MCF 10A (cell line): ENCODE measurements around the gene ITPRIP. TPM values are rescaled to one million over a fixed set of nuclear protein-coding genes. Genes with fewer than 3 reads are reported as not detected.

Experiments used
- BruUV-seq: library from RNA; stranded (reverse); fragments of 400-500 nt; replicated peaks from 2 replicates; lab custom pipeline; 2021; lab: Mats Ljungman, UMichigan
- CTCF ChIA-PET: fragments of 300-600 bp; sonication (Branson Sonifier 250); formaldehyde crosslinking; extraction: SDS; loops from one replicate; lab custom pipeline; 2021; ENCODE audit warnings: antibody characterized with exemption, inconsistent platforms; lab: Yijun Ruan, JAX
- POLR2A ChIA-PET: fragments of 300-600, 350-650 bp; sonication (Branson Sonifier 250); formaldehyde crosslinking; extraction: SDS; loops from one replicate; lab custom pipeline; 2020; ENCODE audit warnings: antibody characterized with exemption, inconsistent platforms; lab: Yijun Ruan, JAX
- DNase-seq: peaks from one replicate; pipeline ENCODE4 v3.0.0-alpha.2; 2018; ENCODE audit not compliant: unreplicated experiment
- H3K27ac Mint-ChIP-seq: one replicate; pipeline ENCODE4 v1.8.0; 2022; ENCODE audit warnings: mild to moderate bottlenecking, low read depth, mixed read lengths; ENCODE audit not compliant: unreplicated experiment
- H3K27me3 Mint-ChIP-seq: one replicate; pipeline ENCODE4 v1.8.0; 2022; ENCODE audit warnings: mixed read lengths; ENCODE audit not compliant: insufficient read depth, unreplicated experiment
- H3K36me3 Mint-ChIP-seq: one replicate; pipeline ENCODE4 v1.8.0; 2022; ENCODE audit warnings: mild to moderate bottlenecking, moderate library complexity, mixed read lengths; ENCODE audit not compliant: insufficient read depth, unreplicated experiment
- H3K4me1 Mint-ChIP-seq: one replicate; pipeline ENCODE4 v1.8.0; 2022; ENCODE audit warnings: mixed read lengths; ENCODE audit not compliant: insufficient read depth, unreplicated experiment
- H3K4me3 Mint-ChIP-seq: one replicate; pipeline ENCODE4 v1.8.0; 2022; ENCODE audit warnings: mild to moderate bottlenecking, moderate library complexity, mixed read lengths; ENCODE audit not compliant: unreplicated experiment
- H3K9me3 Mint-ChIP-seq: one replicate; pipeline ENCODE4 v1.8.0; 2022; ENCODE audit warnings: mixed read lengths; ENCODE audit not compliant: unreplicated experiment
- intact Hi-C: fragments of 100-400 bp; cut with micrococcal nuclease; formaldehyde crosslinking; loops from 2 replicates; pipeline ENCODE4 v1.14.1; 2022
- total RNA-seq: library from RNA; stranded (reverse); gene quantifications from 2 replicates; pipeline ENCODE4 v1.2.3, GENCODE V29; 2022
- TF ChIP-seq, protein P1 (sequence below): fragments of 200-600 bp; IDR thresholded peaks from one replicate; pipeline ENCODE4 v1.8.0; 2022; ENCODE audit warnings: antibody characterized with exemption, mild to moderate bottlenecking; ENCODE audit not compliant: unreplicated experiment

ITPRIP gene
- total RNA-seq, 1 experiment from 2014 or later: 29.4 TPM

DNA sequence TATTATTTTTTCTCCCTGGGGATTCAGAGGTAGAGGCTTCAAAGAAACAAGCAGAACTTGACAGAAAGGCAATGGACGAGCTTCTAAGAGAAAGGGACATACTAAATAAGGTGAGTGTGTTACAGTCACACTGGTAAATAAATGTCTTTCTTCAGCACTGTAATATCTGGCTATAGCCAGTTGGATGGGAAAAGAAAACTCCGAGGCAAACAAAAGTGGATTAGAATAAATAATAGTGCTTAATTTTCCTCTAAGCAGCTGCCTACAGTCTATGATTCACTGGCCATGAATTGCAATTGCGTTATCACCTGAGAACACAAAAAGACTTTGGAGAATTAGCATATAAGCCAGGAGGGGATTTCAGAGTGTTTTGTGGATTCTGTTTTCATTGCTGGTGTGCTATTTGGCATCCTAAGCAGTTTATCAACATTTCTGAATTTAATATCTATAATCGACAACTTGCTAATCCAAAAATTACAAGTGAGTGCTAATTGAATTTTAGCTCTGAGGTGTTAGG, 38.6 kb upstream of the ITPRIP start:
- no peak overlapping the region for H3K4me3 Mint-ChIP-seq
- no TSS peak for BruUV-seq
- DNase-seq: peak; percentile 17
- TF ChIP-seq, protein P1, sequence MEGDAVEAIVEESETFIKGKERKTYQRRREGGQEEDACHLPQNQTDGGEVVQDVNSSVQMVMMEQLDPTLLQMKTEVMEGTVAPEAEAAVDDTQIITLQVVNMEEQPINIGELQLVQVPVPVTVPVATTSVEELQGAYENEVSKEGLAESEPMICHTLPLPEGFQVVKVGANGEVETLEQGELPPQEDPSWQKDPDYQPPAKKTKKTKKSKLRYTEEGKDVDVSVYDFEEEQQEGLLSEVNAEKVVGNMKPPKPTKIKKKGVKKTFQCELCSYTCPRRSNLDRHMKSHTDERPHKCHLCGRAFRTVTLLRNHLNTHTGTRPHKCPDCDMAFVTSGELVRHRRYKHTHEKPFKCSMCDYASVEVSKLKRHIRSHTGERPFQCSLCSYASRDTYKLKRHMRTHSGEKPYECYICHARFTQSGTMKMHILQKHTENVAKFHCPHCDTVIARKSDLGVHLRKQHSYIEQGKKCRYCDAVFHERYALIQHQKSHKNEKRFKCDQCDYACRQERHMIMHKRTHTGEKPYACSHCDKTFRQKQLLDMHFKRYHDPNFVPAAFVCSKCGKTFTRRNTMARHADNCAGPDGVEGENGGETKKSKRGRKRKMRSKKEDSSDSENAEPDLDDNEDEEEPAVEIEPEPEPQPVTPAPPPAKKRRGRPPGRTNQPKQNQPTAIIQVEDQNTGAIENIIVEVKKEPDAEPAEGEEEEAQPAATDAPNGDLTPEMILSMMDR: no peak
- intact Hi-C loops: no loop called here
- H3K9me3 Mint-ChIP-seq: no peaks in the 10 kb centered on the region
- H3K36me3 Mint-ChIP-seq: no peaks in the 10 kb centered on the region
- H3K4me1 Mint-ChIP-seq: peaks cover 7% of the 10 kb centered on the region
- CTCF ChIA-PET: interaction anchor here (0.5 to 0.8 kb wide), 2 partner anchors 50 to 86 kb away, joined by 3 read pairs; no protein-coding TSS in a partner anchor
- no peaks in the 10 kb centered on the region for H3K27me3 Mint-ChIP-seq
- H3K27ac Mint-ChIP-seq: no peak overlapping the region
- POLR2A ChIA-PET: interaction anchor here (0.7 kb wide), 1 partner anchor 97 kb away, joined by 3 read pairs; no protein-coding TSS in a partner anchor

DNA sequence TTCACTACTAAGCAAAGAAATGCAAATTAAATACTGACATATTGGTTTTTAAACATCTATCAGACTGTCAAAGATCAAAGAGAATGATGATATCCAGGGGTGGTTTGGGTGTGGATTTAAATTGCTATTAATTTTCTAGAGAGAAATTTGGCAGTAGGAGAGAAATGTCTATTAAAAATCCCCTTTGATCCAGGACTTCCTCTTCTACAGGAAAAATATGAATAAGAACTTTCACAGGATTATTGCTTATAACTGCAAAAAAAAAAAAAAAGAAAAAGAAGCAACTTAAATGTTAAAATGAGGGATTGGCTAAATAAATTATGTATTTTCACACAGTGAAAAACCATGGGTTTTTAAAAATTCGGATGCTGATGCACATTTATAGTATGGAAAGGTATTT, 36.3 kb upstream of the ITPRIP start:
- TF ChIP-seq, protein P1: no peak
- Mint-ChIP-seq H3K4me3 (no peak overlapping the region), H3K36me3 (no peaks in the 10 kb centered on the region), H3K27me3 (no peaks in the 10 kb centered on the region), H3K9me3 (no peaks in the 10 kb centered on the region), H3K4me1 (peaks cover 7% of the 10 kb centered on the region), H3K27ac (no peak overlapping the region)
- DNase-seq: no peak
- CTCF ChIA-PET: interaction anchor here (0.7 to 1.1 kb wide), 2 partner anchors 24 to 33 kb away, joined by 4 to 6 read pairs; no protein-coding TSS in a partner anchor
- POLR2A ChIA-PET: no interaction called here
- intact Hi-C loops: no loop called here
- BruUV-seq: no TSS peak

DNA sequence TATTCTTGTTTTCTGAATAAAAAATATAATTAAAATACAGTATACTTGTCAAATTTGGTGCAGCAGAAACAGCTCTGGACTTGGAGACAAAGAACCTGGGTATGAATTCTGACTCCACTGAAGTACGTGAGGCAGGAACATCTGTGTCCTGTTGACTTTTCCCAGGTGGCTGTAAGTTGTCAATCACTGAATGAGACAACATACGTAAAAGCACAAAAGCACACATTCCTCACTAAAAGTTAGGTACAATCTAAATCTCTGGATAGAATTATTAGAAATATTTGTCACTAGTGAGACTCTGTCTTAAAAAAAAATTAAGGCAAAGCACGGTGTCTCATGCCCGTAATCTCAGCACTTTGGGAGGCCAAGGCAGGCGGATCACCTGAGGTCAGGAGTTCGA, 33.5 kb upstream of the ITPRIP start:
- Mint-ChIP-seq H3K27me3 (no peaks in the 10 kb centered on the region), H3K9me3 (no peaks in the 10 kb centered on the region), H3K27ac (no peak overlapping the region), H3K4me3 (no peak overlapping the region), H3K36me3 (no peaks in the 10 kb centered on the region), H3K4me1 (peaks cover 3% of the 10 kb centered on the region)
- no TSS peak for BruUV-seq
- DNase-seq: no peak
- intact Hi-C loops: no loop called here
- CTCF ChIA-PET: interaction anchor here (0.8 to 1.4 kb wide), 3 partner anchors 10 to 97 kb away, joined by 3 to 4 read pairs (median 3); no protein-coding TSS in a partner anchor
- TF ChIP-seq, protein P1: no peak
- POLR2A ChIA-PET: no interaction called here

DNA sequence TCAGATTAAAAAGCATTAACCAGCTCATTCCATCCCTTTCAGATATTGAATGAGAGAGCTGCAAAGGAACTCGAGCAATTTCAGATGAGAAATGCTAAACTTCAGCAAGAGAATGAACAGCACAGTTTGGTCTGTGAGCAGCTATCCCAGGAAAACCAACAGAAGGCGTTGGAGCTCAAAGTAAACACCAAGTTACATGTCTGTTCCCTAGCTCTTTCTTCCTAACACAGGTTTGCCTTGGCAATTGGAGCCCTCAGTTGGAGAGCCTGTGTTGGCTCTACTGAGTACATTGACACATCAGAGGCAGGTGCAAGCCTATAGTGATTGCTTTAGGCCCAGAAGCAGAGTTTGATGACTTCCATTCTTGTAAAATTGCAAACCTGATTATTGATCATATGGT, 30.1 kb upstream of the ITPRIP start:
- Mint-ChIP-seq H3K4me1 (no peaks in the 10 kb centered on the region), H3K27me3 (no peaks in the 10 kb centered on the region), H3K27ac (no peak overlapping the region), H3K9me3 (no peaks in the 10 kb centered on the region), H3K36me3 (peaks cover 3% of the 10 kb centered on the region), H3K4me3 (no peak overlapping the region)
- no peak for DNase-seq
- TF ChIP-seq, protein P1: no peak
- ChIA-PET POLR2A (interaction anchor here (0.6 kb wide), 1 partner anchor 690 kb away, joined by 3 read pairs; no protein-coding TSS in a partner anchor), CTCF (interaction anchor here (0.5 to 1.8 kb wide), 6 partner anchors 15 to 1903 kb away, joined by 3 to 10 read pairs (median 5); partner anchors contain the start of gene CFAP58)
- no TSS peak for BruUV-seq
- intact Hi-C loops: no loop called here
